Endodermal cell (in vitro differentiated cells): ENCODE measurements around the gene TIE1. TPM values are rescaled to one million over a fixed set of nuclear protein-coding genes. Genes with fewer than 3 reads are reported as not detected.

Experiments used
- DNase-seq: peaks from one replicate; pipeline ENCODE4 v3.0.0-alpha.2; 2017
- H3K27ac ChIP-seq: 2 replicates; pipeline ENCODE4 v1.5.1; 2013; ENCODE audit warnings: mild to moderate bottlenecking, low read depth, low read length, moderate library complexity
- H3K27me3 ChIP-seq: 2 replicates; pipeline ENCODE4 v1.6.1; 2013; ENCODE audit warnings: mild to moderate bottlenecking, low read length, moderate library complexity; ENCODE audit not compliant: insufficient read depth, control insufficient read depth, poor library complexity, severe bottlenecking
- H3K36me3 ChIP-seq: 2 replicates; pipeline ENCODE4 v1.7.0; 2013; ENCODE audit warnings: mild to moderate bottlenecking, low read length, moderate library complexity; ENCODE audit not compliant: control insufficient read depth, insufficient read depth
- H3K4me1 ChIP-seq: one replicate; pipeline ENCODE4 v1.7.0; 2013; ENCODE audit warnings: low read length; ENCODE audit not compliant: control insufficient read depth, insufficient read depth
- H3K4me3 ChIP-seq: 2 replicates; pipeline ENCODE4 v1.5.1; 2013; ENCODE audit warnings: mild to moderate bottlenecking, low read length, moderate library complexity
- H3K9ac ChIP-seq: 2 replicates; pipeline ENCODE4 v1.6.1; 2013; ENCODE audit warnings: mild to moderate bottlenecking, low read length, moderate library complexity; ENCODE audit not compliant: poor library complexity, severe bottlenecking; ENCODE audit errors: extremely low read depth
- H3K9me3 ChIP-seq: 2 replicates; pipeline ENCODE4 v1.6.1; 2013; ENCODE audit warnings: mild to moderate bottlenecking, low read length, moderate library complexity; ENCODE audit not compliant: control insufficient read depth
- H3K27ac Mint-ChIP-seq: 2 replicates; pipeline ENCODE4 v1.8.0; 2020; ENCODE audit warnings: mixed read lengths
- H3K27me3 Mint-ChIP-seq: 2 replicates; pipeline ENCODE4 v1.8.0; 2021; ENCODE audit warnings: mild to moderate bottlenecking, mixed read lengths; ENCODE audit not compliant: insufficient read depth
- H3K36me3 Mint-ChIP-seq: 2 replicates; pipeline ENCODE4 v1.8.0; 2020; ENCODE audit warnings: low read depth, mixed read lengths
- H3K4me1 Mint-ChIP-seq: 2 replicates; pipeline ENCODE4 v1.8.0; 2020; ENCODE audit warnings: mixed read lengths
- H3K4me3 Mint-ChIP-seq: 2 replicates; pipeline ENCODE4 v1.8.0; 2020; ENCODE audit warnings: mild to moderate bottlenecking, moderate library complexity, mixed read lengths
- H3K9me3 Mint-ChIP-seq: 2 replicates; pipeline ENCODE4 v1.8.0; 2020; ENCODE audit warnings: mild to moderate bottlenecking, mixed read lengths
- CTCF ChIP-seq: fragments of 200-600 bp; sonication (generic); conservative IDR thresholded peaks from 2 replicates; pipeline ENCODE4 v1.5.0; 2021; ENCODE audit warnings: antibody characterized with exemption, mild to moderate bottlenecking
- WGBS, 2 experiments: methylation state at CpG; one replicate each; pipeline versions ENCODE4 v1.1.5 to v1.1.7; 2013; ENCODE audit warnings: missing lambda C conversion rate in 2 of 2, mixed read lengths in 1 of 2; ENCODE audit not compliant: insufficient coverage in 1 of 2, insufficient read length in 1 of 2; 5-methylcytosine and 5-hydroxymethylcytosine counted together
- total RNA-seq, 2 donors: library from RNA; stranded (reverse); fragmentation: NEBNext Ultra II Directional in 1 of 2; extraction: Animal tissue kit (Norgen Biotek cat#: 25700) in 1 of 2; gene quantifications; 2 replicates in 1 of 2; 3 replicates in 1 of 2; pipeline ENCODE4 v1.2.1, GENCODE V29; 2021

Gene TIE1
- total RNA-seq, 2 donors from 2014 or later: 0.40 to 0.99 TPM

- Mint-ChIP-seq H3K4me1 (peaks cover 31% of the 10 kb centered on the region), H3K27ac (no peak overlapping the region), H3K4me3 (peak overlapping the region; percentile 68), H3K27me3 (no peaks in the 10 kb centered on the region), H3K9me3 (no peaks in the 10 kb centered on the region), H3K36me3 (peaks cover 16% of the 10 kb centered on the region)
- no peak overlapping the region for H3K4me3 ChIP-seq
- H3K4me1 ChIP-seq: peaks cover 7% of the 10 kb centered on the region
- DNase-seq: peak; percentile 42
- WGBS, 2 experiments: 92 to 100% methylated on average over 2 to 3 of the region's 3 CpGs
- no peaks in the 10 kb centered on the region for H3K9me3 ChIP-seq
- H3K9ac ChIP-seq: no peak overlapping the region
- no peaks in the 10 kb centered on the region for H3K36me3 ChIP-seq
- no peak overlapping the region for H3K27ac ChIP-seq
- TF ChIP-seq CTCF: no peak
- no peaks in the 10 kb centered on the region for H3K27me3 ChIP-seq
These were observed 16.7 kb upstream of the TIE1 start for GRCh38 chr1:43284065-43284464.

GRCh38 chr1:43284546-43285110 lies 16.2 kb upstream of the TIE1 start:
- Histone ChIP-seq H3K4me1 (peaks cover 7% of the 10 kb centered on the region), H3K36me3 (no peaks in the 10 kb centered on the region), H3K4me3 (peak overlapping the region; percentile 64), H3K9ac (no peak overlapping the region), H3K27me3 (no peaks in the 10 kb centered on the region), H3K27ac (no peak overlapping the region), H3K9me3 (no peaks in the 10 kb centered on the region)
- Mint-ChIP-seq H3K9me3 (no peaks in the 10 kb centered on the region), H3K27me3 (no peaks in the 10 kb centered on the region), H3K36me3 (peaks cover 16% of the 10 kb centered on the region), H3K4me3 (peak overlapping the region; percentile 68), H3K4me1 (peaks cover 31% of the 10 kb centered on the region), H3K27ac (peak overlapping the region; percentile 93)
- no peak for DNase-seq
- no peak for TF ChIP-seq CTCF
- 91 to 92% methylated on average over 9 to 12 of the region's 12 CpGs for WGBS, 2 experiments

- Mint-ChIP-seq H3K27me3 (no peaks in the 10 kb centered on the region), H3K27ac (peak within 1 kb of the TSS; percentile 93), H3K4me1 (peaks cover 31% of the 10 kb centered on the region), H3K9me3 (no peaks in the 10 kb centered on the region), H3K36me3 (peaks cover 10% of the 10 kb centered on the region), H3K4me3 (peak within 1 kb of the TSS; percentile 68)
- Histone ChIP-seq H3K4me3 (peak within 1 kb of the TSS; percentile 64), H3K27me3 (no peaks in the 10 kb centered on the region), H3K36me3 (no peaks in the 10 kb centered on the region), H3K9me3 (no peaks in the 10 kb centered on the region), H3K27ac (no peak within 1 kb of the TSS), H3K9ac (peak within 1 kb of the TSS; percentile 41), H3K4me1 (peaks cover 7% of the 10 kb centered on the region)
- WGBS, 2 experiments: 40 to 63% methylated on average over 7 to 19 of the region's 19 CpGs
- DNase-seq: peak; percentile 97
- TF ChIP-seq CTCF: peak; percentile 75
These were observed 15.4 kb upstream of the TIE1 start, which contains the start of gene C1orf210 for GRCh38 chr1:43285269-43285990. Gene C1orf210 (minus strand): TSS chr1:43285581. CDS start chr1:43283270, 2,311 bp downstream.
